HG03196 (cell line): Measurements from ENCODE around the gene RABEPK.
A peak's percentile ranks its signal among the peaks of the same experiment; 100 is the strongest.
"Not testable (repeated sequence)": the region's sequence is repeated elsewhere in the genome, so short reads cannot be mapped to it uniquely, and the experiment has no call there.

Experiments used
- ATAC-seq: cut with Tn5 transposase; IDR thresholded peaks from one replicate; pipeline ENCODE4 v1.9.1; 2021; ENCODE audit not compliant: unreplicated experiment

The RABEPK gene

DNA sequence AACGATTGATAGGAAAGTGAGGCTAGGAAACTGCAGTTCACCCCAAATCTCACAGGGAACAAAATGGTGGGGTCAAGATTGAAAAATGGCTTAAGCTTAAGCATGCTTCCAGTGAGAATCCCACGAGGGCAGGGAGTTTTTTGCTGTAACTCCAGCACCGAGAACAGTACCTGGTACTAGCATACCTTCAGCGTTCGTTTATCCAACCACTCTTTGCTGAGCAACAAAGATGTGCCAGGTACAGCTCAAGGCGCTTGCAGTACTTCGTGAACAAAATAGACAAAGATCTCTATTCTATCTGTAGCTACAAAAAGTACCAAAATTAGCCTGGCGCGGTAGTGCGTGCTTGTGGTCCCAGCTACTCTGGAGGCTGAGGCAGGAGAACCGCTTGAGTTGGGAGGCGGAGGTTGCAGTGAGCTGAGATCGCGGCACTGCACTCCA lies 10.0 kb upstream of the RABEPK start:
- no peak for ATAC-seq

DNA sequence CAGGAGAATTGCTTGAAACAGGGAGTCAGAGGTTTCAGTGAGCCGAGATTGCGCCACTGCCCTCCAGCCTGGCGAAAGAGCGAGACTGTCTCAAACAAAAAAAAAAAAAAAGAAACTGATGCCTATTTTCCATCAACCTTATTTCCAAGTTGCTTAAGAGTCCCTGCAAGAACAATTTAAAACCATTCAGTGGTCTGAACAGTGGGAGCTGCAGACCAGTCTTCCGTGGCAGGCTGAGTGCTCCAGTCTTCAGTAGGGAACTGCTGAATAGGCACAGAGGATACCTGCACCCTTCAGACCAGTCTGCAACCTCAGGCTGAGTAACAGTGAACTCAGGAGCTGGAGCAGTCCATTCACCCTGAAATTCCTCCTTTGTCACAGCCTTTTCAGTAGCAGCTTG lies 5.9 kb upstream of the RABEPK start:
- ATAC-seq: not testable (repeated sequence)

DNA sequence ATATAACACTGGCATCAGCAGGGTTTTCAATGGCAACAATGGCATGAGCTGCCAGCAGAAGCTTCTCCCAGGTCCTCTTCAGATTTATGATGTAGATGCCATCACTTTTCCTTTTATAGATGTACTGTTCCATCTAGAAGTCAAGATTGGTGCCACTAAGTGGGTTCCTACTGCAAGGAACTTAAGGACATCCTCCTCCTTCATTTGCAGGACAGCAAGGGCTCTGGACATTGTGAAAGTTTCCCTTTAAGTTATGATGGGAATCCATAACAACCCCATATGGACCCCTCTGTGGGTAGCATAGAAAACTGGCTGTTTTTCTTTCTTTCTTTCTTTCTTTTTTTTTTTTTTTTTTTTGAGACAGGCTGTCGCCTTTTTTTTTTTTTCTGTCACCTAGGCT lies 4.8 kb upstream of the RABEPK start:
- not testable (repeated sequence) for ATAC-seq

DNA sequence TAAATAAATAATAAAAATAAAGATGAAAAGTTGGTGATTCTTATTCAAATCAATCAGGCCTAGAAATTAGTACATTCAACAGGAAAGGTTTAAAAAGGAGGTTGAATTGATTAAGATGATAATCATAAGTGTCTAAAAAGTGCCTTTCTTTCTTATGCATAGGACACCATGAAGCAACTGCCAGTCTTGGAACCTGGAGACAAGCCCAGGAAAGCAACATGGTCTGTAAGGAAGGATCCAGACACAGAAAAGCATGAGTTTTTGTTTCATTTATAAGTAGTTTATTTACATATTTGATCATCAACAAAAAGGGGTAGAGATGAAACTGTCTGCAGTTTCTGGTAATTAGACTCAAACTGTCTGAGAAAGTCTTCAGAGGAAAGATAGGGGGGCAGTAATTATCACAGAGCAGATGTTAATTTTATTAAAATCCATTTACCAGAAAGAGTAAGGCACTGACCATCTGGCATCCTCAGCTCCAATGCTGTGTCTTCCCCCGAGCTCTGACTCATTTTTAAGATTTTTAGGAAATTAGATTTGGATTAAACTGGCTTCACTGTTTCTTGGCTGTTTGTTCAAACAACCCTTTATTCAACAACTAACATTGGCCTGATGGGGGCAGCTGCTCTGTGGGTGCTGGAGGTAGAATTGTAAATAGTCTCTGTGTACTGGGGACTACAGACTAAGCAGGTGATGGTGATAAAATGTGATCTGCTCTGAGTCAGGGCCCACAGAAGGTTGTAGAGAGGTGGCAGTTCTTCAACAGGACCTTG lies 2.7 kb downstream of the RABEPK start:
- no peak for ATAC-seq

DNA sequence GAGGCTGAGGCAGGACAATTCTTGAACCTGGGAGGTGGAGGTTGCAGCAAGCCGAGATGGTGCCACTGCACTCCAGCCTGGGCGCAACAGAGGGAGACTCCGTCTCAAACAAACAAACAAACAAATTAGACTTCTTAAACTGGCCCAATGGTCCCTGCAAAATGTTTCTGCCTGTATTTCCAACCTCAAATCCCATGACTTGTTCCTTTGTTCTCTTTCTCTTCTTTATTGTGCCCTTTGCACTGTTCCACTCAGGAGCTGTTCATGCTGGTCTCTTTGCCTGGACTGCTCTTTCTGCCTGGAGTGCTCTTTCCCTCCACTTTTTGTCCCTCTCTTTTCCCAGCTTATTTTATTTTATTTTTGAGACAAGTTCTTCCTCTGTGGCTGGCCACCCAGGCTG lies 4.1 kb downstream of the RABEPK start:
- no peak for ATAC-seq

DNA sequence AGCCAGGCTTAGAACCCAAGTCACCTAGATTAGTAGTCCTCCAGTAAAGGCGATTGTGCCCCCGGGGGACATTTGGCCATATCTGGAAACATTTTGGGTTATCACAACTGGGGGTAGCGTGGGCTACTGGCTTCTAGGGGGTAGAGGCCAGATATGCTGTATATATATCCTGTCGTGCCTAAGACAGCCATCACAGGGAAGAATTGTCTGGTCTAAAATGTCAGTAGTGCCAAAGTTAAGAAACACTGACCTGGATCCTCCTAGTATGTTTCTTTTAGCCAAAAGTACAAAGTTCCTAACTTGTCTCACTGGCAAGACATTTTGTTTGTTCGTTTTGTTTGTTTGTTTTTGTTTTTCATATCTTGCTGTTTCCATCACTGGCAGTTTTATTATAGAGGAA lies 13.8 kb downstream of the RABEPK start:
- no peak for ATAC-seq

DNA sequence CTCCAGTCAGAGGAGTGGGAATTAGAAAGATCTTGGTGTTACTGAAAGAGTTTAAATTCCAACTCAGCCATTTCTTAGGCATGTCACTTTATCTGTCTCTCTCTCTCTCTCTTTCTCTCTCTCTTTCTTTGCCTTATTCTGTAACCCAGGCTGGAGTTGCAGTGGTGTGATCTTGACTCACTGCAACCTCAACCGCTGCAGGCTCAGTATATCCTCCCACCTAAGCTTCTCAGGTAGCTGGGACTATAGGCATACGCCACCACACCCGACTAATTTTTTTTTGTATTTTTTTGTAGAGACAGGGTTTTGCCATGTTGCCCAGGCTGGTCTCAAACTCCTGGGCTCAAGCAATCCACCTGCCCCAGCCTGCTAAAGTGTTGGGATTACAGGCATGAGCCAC lies 18.3 kb downstream of the RABEPK start:
- ATAC-seq: no peak

DNA sequence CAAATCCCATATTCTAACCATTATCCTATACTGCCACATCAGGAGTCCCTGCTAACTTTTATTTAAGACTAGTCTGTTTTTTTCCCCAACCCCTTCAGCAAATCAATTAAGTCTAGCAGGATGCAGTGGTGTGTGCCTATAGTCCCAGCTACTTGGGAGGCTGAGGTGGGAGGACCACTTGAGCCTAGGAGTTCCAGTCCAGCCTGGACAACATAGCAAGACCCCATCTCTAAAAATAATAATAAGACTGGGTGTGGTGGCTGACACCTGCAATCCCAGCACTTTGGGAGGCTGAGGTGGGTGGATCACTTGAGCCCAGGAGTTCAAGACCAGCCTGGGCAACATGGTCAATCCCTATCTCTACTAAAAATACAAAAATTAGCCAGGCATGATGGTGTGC lies 24.5 kb downstream of the RABEPK start:
- ATAC-seq: not testable (repeated sequence)

DNA sequence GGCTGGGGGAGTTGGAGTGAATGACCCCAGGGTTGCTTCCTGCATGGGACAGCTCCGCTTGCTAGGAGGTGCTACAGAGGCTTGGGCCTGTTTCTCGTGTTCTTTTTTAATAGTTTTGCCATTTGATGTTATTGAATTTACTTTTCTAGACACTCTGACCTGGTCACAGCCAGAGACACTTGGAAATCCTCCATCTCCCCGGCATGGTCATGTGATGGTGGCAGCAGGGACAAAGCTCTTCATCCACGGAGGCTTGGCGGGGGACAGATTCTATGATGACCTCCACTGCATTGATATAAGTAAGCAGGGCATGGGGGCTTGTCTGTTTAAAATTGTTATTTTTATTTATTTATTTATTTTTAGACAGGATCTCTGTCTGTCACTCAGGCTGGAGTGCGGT lies 27.4 kb downstream of the RABEPK start:
- no peak for ATAC-seq

DNA sequence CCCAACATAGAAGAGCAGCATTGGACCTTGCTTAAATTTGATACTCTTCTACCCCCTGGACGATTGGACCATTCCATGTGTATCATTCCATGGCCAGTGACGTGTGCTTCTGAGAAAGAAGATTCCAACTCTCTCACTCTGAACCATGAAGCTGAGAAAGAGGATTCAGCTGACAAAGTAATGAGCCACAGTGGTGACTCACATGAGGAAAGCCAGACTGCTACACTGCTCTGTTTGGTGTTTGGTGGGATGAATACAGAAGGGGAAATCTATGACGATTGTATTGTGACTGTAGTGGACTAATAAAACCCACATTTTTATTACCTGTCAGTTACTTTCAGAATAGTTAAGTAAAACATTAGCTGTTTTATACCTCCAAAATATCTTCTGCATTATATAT lies 33.3 kb downstream of the RABEPK start:
- no peak for ATAC-seq

DNA sequence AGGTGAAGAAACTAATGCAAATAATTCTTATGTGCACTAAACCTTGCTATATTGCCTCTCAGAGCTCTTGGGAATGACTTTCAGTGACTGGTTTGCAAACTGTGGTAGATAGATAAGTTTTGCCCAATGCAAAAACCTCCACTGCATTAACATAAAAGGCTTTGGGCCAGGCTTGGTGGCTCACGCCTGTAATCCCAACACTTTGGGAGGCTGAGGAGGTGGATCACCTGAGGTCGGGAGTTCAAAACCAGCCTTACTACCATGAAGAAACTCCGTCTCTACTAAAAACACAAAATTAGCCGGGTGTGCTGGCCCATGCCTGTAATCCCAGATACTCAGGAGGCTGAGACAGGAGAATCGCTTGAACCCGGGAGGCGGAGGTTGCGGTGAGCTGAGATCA lies 33.8 kb downstream of the RABEPK start:
- not testable (repeated sequence) for ATAC-seq

DNA sequence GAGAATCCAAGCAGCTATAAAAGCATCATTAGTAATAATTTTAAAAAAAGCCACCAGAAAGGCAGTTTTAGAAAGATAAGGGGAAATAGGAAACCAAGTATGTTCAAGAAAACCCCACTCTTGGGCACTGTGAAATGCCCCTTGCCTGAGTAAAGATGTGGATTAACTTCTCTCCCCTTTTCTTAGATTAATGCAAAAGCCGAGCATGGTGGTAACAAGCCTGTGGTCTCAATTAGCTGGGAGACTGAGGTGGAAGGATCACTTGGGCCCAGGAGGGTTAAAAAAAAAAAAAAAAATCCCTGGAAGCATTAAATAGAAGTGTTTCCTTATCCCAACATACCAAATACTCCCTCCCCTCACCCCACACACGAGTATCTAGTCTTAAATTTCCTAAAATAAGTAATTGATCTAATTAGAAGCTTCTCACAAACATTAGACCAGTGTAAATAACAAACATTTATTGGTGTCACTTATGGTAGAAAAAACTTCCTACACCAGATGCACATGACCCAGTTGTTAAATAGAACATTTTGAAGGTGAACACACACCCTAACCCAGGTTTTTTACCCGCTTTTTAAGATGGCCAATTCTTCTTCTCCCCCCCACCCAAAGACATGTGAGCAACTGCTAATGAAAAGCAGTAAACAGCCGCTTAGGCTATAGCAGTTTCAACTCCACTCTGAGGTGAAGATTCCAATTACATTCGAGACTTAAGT lies 35.6 kb downstream of the RABEPK start:
- ATAC-seq: no peak

DNA sequence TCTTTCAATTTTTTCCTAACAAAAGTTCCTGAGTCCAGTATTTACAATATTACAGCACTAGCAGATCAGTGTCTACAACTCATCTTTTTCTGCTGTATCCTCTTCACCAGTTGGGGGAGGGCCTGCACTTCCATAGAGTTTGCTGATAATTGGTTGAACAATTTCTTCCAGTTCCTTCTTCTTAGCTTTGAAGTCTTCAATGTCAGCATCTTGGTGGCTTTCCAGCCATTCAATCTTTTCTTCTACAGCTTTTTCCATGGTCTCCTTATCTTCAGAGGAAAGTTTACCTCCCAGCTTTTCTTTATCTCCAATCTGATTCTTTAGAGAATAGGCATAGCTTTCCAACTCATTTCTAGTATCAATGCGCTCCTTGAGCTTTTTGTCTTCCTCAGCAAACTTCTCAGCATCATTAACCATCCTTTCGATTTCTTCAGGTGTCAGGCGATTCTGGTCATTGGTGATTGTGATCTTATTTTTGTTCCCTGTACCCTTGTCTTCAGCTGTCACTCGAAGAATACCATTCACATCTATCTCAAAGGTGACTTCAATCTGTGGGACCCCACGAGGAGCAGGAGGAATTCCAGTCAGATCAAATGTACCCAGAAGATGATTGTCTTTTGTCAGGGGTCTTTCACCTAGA lies 36.3 kb downstream of the RABEPK start:
- not testable (repeated sequence) for ATAC-seq

DNA sequence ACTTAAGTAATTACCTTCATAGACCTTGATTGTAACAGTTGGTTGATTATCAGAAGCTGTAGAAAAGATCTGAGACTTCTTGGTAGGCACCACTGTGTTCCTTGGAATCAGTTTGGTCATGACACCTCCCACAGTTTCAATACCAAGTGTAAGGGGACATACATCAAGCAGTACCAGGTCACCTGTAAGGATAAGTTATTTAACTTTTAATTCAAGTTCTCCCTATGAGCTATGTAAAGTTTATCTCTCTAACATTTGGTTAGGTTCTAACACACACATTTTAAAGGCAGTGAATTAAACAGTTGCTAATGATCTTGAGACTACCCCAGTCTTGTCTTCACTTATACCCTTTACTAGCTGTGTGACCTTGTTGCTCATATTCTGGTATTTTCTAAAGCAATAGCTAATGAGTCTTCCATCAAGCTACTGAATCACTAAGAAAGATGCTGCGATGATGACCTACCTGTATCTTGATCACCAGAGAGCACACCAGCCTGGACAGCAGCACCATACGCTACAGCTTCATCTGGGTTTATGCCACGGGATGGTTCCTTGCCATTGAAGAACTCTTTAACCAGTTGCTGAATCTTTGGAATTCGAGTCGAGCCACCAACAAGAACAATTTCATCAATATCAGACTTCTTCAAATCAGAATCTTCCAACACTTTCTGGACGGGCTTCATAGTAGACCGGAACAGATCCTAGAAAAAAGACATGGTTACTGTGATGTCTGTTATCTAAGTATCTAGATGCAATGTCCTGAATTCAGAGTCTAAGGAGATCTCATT lies 38.0 kb downstream of the RABEPK start:
- no peak for ATAC-seq

DNA sequence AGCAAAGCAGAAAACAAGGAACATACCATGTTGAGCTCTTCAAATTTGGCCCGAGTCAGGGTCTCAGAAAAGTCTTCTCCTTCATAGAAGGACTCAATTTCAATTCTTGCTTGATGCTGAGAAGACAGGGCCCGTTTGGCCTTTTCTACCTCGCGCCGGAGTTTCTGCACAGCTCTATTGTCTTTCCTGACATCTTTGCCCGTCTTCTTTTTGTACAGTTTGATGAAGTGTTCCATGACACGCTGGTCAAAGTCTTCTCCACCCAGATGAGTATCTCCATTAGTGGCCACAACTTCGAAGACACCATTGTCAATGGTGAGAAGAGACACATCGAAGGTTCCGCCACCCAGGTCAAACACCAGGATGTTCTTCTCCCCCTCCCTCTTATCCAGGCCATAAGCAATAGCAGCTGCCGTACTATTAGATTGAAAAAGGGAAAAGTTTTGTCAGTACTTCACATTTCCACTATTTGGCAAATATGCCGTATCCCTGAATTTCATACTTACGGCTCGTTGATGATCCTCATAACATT lies 38.6 kb downstream of the RABEPK start:
- no peak for ATAC-seq

DNA sequence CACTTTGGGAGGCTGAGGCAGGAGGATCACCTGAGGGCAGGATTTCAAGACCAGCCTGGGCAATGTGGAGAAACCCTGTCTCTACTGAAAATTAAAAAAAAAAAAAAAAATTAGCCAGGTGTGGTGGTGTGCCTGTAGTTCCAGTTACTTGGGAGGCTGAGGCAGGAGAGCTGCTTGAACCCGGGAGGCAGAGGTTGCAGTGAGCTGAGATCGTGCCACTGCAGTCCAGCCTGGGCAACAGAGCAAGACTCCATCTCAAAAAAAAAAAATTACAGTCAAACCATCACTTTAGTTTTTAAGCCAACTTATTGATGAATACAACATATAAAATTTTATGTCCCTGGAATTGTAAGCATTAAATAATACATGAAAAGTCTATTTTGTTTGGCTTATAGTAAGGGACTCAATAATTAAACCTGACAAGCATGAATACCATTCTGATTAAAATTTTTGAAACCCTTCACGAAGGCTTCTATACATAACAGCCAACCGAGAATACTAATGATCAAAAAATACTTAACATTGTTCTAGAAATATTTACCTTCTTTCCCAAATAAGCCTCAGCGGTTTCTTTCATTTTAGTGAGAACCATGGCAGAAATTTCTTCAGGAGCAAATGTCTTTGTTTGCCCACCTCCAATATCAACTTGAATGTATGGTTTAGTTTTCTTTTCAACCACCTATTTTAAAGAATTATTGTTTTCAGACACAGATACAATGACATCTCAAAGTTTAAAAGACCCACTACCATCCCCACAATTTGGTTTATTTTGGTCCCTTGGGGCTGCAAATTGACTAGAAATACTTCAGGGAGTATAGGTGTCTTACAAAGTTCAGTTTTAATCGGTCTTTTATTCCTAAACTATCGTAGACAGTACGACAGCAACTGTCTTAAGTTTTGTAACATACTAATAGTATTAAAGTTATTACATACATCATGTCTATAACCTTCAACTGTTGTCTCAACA lies 39.6 kb downstream of the RABEPK start:
- ATAC-seq: no peak

DNA sequence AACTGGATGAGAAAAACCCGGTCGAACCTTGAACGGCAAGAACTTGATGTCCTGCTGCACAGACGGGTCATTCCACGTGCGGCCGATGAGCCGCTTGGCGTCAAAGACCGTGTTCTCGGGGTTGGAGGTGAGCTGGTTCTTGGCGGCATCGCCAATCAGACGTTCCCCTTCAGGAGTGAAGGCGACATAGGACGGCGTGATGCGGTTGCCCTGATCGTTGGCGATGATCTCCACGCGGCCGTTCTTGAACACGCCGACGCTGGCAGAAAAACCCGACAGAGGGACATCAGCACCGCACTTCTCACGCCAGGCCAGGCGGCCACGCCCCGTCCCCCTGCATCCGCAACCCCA lies 40.3 kb downstream of the RABEPK start:
- ATAC-seq: peak; percentile 23

DNA sequence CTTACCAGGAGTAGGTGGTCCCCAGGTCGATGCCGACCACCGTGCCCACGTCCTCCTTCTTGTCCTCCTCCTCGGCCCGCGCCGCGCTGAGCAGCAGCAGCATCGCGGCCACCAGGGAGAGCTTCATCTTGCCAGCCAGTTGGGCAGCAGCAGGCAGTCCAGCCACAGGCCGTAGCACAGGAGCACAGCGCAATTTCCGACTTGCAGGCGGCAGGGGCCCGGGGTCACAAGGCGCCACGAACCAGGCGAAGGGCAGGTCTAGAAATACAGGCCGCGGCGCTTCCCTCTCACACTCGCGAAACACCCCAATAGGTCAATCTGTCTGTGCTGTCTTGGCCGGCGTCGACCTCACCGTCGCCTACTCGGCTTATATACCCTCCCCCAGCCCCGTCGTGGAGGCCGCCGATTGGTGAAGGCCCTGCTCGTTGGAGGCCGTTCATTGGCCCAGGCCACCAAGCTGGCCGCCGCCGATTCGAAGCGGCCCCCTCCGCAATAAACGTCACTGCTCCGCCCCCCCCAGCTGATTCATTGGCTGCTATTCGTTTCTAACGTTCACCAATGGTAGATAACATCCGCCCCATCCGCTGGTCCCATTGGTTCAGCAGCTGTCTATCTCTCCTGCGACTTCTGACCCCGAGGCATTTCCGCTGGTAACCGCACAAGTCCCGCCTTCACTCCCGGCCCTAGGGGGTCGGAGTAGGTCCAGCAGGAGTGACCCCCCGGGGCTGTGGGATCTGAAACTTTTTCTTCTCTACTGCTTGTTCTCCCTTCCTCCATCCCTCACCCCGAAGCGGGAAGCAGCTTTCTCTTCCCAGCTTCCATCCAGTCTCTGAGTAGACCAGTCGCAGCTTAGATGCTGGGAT lies 40.9 kb downstream of the RABEPK start, which contains the start of gene HSPA5:
Gene HSPA5 (minus strand): TSS at position 344 of the 863 bp plus-strand sequence. CDS start 217 bp downstream, at position 127.
- peak; percentile 89 for ATAC-seq
